GM19438 (cell line): ENCODE results near the gene DUS2.

Experiments
- ATAC-seq: cut with Tn5 transposase; IDR thresholded peaks from one replicate; pipeline ENCODE4 v1.9.1; 2021; ENCODE audit warnings: low read depth; ENCODE audit not compliant: unreplicated experiment

The DUS2 gene

DNA sequence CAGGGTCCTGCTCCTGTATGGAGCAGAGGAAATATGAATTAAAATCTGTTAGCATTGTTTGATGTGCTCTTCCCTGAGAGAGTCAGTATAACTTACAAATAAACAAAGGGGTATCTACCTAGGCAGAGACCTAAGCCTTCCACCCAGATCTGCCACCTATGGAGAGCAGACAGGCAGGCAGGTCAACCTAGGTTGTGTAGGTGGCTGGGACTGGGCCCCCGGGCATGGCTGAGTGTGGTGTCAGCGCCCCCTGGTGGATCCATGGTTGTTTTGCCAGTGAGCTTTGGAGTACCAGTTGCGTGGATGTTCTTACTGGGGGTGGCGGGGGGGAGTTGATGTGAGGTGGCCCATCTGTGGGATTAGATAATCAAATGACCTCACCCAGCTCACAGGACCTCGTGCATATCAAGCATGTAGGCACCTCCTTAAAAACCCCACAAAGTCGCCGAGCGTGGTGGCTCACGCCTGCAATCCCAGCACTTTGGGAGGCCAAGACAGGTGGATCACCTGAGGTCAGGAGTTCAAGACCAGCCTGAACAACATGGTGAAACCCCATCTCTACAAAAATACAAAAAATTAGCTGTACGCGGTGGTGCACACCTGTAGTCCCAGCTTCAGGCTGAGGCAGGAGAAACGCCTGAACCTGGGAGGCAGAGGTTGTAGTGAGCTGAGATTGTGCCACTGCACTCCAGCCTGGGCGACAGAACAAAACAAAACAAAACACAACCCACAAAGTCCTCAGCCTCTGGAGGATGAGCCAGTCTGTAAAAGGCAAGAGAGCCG lies 17.6 kb downstream of the DUS2 start:
- peak; percentile 64 for ATAC-seq

DNA sequence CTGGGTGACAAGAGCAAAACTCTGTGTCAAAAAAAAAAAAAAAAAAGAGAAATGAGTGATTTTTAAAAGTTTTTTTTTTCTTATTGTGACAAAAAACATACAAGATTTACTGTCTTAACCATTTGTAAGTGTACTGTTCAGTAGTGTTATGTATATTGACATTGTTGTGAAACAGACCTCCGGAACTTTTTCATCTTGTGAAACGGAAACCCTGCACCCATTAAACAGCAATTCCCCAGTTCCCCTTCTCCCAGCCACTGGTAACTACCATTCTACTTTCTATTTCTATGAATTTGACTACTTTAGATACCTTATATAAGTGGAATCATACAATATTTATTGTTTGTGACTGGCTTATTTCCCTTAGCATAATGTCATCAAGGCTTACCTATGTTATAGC lies 18.7 kb downstream of the DUS2 start:
- no peak for ATAC-seq

- ATAC-seq, result no peak
These were observed 23.0 kb downstream of the DUS2 start for GRCh38 chr16:68046106-68046505.

DNA sequence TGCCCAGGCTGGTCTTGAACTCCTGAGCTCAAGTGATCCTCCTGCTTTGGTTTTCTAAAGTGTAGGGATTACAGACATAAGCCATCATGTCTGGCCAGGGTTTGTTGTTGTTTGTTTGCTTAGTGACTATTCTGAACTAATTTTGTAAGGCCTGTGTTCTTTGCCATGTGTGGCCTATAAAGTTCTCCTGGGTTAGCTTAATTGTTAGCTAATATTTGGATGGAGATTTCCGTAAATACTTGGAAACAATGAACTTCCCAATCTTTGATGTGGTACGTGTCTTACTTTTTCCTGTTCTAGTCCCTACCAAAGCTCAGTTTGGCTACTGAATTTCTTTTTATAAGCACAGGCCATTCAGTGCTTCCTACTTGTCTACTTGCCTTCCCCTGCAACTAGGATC lies 24.9 kb downstream of the DUS2 start:
- ATAC-seq, result no peak

DNA sequence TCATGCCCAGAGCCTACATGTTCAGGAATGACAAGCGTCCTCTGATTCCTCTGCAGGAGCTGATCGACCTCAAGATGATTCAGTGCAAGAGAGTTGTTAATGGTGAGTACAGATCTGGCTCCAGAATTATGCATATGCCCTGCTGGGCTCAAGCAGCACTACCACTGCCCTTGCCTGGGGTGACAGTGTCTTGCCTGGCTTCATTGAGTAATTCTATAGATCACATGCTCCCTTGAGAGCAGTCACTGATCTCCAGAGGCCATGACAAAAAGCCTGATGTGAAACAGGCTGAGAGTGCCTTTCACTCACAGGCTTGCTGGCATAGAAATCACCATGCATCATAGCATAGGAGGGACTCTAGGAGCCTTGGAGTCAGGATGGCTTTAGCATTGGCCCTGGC lies 26.4 kb downstream of the DUS2 start:
- ATAC-seq, result no peak

DNA sequence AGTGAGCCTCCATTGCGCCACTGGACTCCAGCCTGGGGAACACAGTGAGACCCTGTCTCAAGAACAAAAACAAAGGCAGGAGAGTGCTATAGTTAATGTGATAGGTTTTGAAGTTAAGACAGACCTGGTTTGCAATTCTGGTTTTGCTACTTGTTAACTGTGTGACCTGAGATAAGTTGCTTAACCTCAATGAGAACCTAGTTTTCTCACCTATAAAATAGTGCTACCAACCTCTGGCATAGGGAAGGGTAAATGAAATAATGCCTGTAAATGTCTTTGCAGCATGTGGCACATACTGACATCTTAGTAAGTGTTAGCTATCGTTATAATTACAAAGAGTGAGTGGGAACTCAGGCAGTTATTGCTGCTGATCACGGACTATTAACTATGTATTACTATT lies 32.3 kb downstream of the DUS2 start:
- ATAC-seq, result no peak

GRCh38 chr16:68059804-68060203 lies 36.7 kb downstream of the DUS2 start:
- ATAC-seq, result no peak

- ATAC-seq, result no peak
These were observed 38.3 kb downstream of the DUS2 start for GRCh38 chr16:68061396-68061795.

DNA sequence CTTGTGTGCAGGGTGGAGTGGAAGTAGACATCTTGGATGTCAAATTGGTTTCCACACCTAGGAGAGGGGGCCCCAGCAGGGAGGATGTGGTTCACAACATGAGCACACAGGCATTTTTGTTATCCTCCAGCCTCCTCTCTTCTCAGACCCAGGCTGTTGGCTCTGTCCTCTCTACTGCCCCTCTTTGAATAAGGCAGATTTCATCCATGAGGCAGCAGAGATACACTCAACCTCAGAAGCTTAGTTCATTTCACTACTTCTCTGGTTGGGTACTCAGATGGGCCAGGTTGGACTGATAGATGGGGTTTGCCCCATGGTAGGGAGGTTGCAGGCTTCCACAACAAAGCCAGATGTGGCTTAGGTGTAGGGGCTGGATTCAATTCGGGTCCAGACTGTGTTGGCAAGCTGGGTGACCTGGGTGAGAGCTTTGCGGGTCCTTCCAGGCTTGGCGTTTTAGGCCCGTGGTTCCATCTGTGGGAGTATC lies 39.9 kb downstream of the DUS2 start:
- no peak for ATAC-seq

- ATAC-seq, result no peak
These were observed 41.8 kb downstream of the DUS2 start for GRCh38 chr16:68064791-68065365.

GRCh38 chr16:68065716-68066305 lies 42.7 kb downstream of the DUS2 start:
- no peak for ATAC-seq

GRCh38 chr16:68066763-68067162 lies 43.7 kb downstream of the DUS2 start:
- ATAC-seq, result no peak

GRCh38 chr16:68068926-68069325 lies 45.8 kb downstream of the DUS2 start:
- no peak for ATAC-seq

GRCh38 chr16:68069511-68070248 lies 46.6 kb downstream of the DUS2 start:
- no peak for ATAC-seq

- ATAC-seq, result no peak
These were observed 47.2 kb downstream of the DUS2 start for GRCh38 chr16:68070249-68070730.

- ATAC-seq, result peak; percentile 60
These were observed 47.9 kb downstream of the DUS2 start for GRCh38 chr16:68070806-68071517.

DNA sequence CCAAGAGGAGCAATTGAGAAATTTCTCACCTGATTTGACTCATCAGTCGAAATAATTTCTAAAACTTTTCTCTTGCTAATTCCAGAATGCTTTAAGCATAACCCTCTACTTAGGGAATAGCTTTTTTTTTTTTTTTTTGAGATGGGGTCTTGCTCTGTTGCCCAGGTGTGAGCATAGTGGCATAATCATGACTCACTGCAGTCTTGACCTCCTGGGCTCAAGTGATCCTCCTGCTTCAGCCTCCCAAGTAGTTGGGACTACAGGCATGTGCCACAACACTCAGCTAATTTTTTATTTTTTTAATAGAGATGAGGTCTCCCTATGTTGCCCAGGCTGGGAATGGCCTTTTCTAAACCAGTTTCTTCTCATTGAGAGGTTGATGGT lies 48.4 kb downstream of the DUS2 start:
- no peak for ATAC-seq

- ATAC-seq, result no peak
These were observed 49.1 kb downstream of the DUS2 start for GRCh38 chr16:68072038-68072695.

DNA sequence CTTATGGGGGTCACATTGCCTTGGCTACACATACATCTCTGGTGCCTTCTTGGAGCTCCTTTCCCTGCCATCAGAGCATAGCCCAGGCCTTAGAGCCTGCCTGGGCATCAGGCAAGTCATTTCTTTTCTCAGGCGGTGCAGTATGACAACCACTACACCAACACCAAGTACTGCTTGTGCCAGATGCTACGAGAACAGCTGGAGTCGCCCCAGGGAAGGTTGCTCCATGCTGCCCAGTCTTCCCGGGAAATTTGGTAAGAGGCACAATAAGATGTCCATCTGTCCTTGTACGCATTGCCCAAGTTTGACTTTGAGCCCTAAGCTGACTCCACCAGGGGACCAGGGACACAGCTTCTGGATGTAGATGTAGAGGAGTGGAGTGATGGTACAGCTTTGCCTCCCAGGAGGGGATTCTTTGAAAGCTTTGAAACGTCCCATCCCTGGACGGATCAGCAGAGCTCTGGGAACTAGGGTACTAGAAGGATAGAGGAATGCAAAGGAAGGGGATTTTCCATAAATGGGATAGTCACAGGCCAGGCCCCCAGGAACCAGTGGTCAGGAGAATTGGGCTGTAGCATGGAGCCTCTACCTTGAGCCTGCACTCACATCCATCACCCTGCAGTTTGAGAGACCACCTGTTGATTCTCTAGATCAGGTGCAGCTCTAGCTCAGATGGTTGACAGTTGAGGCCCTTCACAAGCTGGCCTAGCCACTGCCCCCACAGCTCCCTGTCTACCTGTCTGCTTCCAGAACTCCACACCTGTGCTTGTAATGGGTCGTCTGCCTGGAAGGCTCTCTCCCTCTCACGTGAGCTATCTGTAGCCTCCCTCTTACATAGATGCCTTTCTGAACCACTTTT lies 51.0 kb downstream of the DUS2 start:
- ATAC-seq, result no peak
